Esophagus squamous epithelium (tissue), 5 donors: ENCODE data around the gene KCTD20. TPM values are rescaled to one million over a fixed set of nuclear protein-coding genes. Genes with fewer than 3 reads are reported as not detected.

Experiments
- DNase-seq: peaks from one replicate; lab custom pipeline; 2025; lab: John Stamatoyannopoulos, UW
- H3K27ac ChIP-seq, 4 donors: fragments of 200-600 bp; sonication (generic); one replicate each; pipeline ENCODE4 v1.5.1; 2016 to 2019; ENCODE audit warnings: mild to moderate bottlenecking in 1 of 4
- H3K27me3 ChIP-seq, 4 donors: fragments of 200-600 bp; sonication (generic); 1 replicate in 3 of 4; 2 replicates in 1 of 4; pipeline versions ENCODE4 v1.5.1 to v1.6.0; 2017 to 2021; ENCODE audit warnings: antibody characterized with exemption in 1 of 4
- H3K36me3 ChIP-seq, 3 donors: fragments of 200-600 bp; sonication (generic); one replicate each; pipeline ENCODE4 v1.5.1; 2016 to 2019
- H3K4me1 ChIP-seq, 3 donors: fragments of 200-600 bp; sonication (generic); one replicate each; pipeline ENCODE4 v1.5.1; 2017 to 2019
- H3K4me3 ChIP-seq, 4 donors: fragments of 200-600 bp; sonication (generic); 1 replicate in 3 of 4; 2 replicates in 1 of 4; pipeline ENCODE4 v1.5.1; 2016 to 2019; ENCODE audit warnings: mild to moderate bottlenecking in 2 of 4, moderate library complexity in 1 of 4
- H3K9me3 ChIP-seq, 3 donors: fragments of 200-600 bp; sonication (generic); one replicate each; pipeline ENCODE4 v1.5.1; 2016 to 2019
- CTCF ChIP-seq, 6 experiments: fragments of 450-650 bp in 4 of 6; fragments of 200-600 bp in 2 of 6; sonication (generic) in 2 of 6; IDR thresholded peaks; one replicate each; pipeline ENCODE4 v1.5.1; 2016 to 2019; ENCODE audit warnings: antibody characterized with exemption in 6 of 6, mild to moderate bottlenecking in 4 of 6, moderate library complexity in 4 of 6
- POLR2A ChIP-seq, 4 donors: fragments of 450-650 bp; IDR thresholded peaks; one replicate each; pipeline ENCODE4 v1.6.1; 2017; ENCODE audit warnings: antibody characterized with exemption in 4 of 4, mild to moderate bottlenecking in 4 of 4, moderate library complexity in 3 of 4
- WGBS, 2 donors: methylation state at CpG; one replicate each; pipeline ENCODE4 v1.1.5; 2018; 5-methylcytosine and 5-hydroxymethylcytosine counted together
- intact Hi-C: fragments of 100-400 bp; cut with DNase I; formaldehyde crosslinking; loops from one replicate; pipeline ENCODE4 v1.15.0; 2022
- total RNA-seq, 4 donors: library from RNA; depleted of rRNA; stranded (reverse); fragments of >200 nt; gene quantifications; one replicate each; pipeline ENCODE4 v1.1.0, GENCODE V29; 2016
- donor health status: DM: yes; HTN: yes; CAD: no.

The KCTD20 gene
- total RNA-seq, 4 donors from 2014 or later = 35.9 to 47.5 (median 41.0) TPM

DNA sequence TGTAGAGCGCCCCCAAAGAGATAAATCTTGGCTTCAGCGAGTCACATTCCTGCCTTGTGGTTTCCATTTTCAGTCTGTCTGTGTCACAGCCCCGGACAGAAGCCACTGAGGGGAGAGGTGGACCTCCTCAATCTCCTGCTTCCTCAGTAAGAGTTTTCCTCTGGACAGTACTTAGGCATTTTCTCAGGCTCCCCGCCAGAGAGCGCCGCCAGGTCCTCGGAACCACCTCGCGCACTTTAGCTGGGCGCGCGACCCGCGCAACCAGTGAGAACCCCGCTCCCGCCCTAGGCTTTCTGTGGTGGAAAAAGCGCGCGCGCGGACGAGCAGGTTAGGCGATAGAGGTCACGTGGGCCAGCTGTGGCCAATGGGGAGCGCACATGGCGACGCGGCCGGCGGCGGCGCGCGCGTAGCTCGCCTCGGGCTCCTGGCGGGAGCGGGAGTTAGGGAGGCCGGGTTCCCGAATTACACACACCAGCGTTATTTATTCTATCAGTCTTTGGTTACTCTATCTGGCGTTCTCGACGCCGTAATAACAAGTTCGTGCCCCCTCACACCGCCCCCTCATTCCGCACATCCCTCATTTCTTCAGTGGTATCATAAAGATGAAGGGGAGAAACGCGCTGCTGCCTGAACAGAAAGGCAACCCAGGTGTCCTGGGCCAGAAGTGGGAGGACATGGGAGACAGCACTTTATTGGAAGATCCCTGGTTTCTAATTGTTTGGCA is 19.5 kb upstream of the KCTD20 start:
- peak; percentile 96 for DNase-seq
- intact Hi-C loops = no loop called here
- no peaks in the 10 kb centered on the region for H3K9me3 ChIP-seq
- peaks cover 6 to 43% (median 12%) of the 10 kb centered on the region in 3 donors for H3K4me1 ChIP-seq
- no peaks in the 10 kb centered on the region for H3K27me3 ChIP-seq
- WGBS, 2 donors = 0% methylated on average over 12 to 44 of the region's 51 CpGs
- H3K4me3 ChIP-seq = peak overlapping the region; percentile 42 to 70 (median 56)
- H3K27ac ChIP-seq = peak overlapping the region; percentile 87 to 95 (median 93)
- TF ChIP-seq POLR2A (IDR thresholded peaks at IDR 0.05) (peak in 2 of 4 donors; percentile 51 to 71), CTCF (IDR thresholded peaks at IDR 0.05) (peak; percentile 41 to 79 (median 70))
- H3K36me3 ChIP-seq = no peaks in the 10 kb centered on the region

GRCh38 chr6:36426622-36427021 is 16.2 kb upstream of the KCTD20 start:
- no peak for DNase-seq
- 86 to 97% methylated on average over 2 to 3 of the region's 3 CpGs for WGBS, 2 donors
- no peaks in the 10 kb centered on the region for H3K9me3 ChIP-seq
- no peaks in the 10 kb centered on the region for H3K36me3 ChIP-seq
- no peak overlapping the region for H3K4me3 ChIP-seq
- TF ChIP-seq POLR2A (IDR thresholded peaks at IDR 0.05) (no peak), CTCF (IDR thresholded peaks at IDR 0.05) (no peak)
- peaks cover 6 to 24% (median 6%) of the 10 kb centered on the region in 3 donors for H3K4me1 ChIP-seq
- no peak overlapping the region for H3K27ac ChIP-seq
- H3K27me3 ChIP-seq = no peaks in the 10 kb centered on the region
- intact Hi-C loops = no loop called here

GRCh38 chr6:36428911-36429310 is 13.9 kb upstream of the KCTD20 start:
- no peak for DNase-seq
- H3K27me3 ChIP-seq = no peaks in the 10 kb centered on the region
- H3K27ac ChIP-seq = no peak overlapping the region
- peak in 4 of 6 experiments; percentile 6 to 51 (median 19) for TF ChIP-seq CTCF (IDR thresholded peaks at IDR 0.05)
- no peak for TF ChIP-seq POLR2A (IDR thresholded peaks at IDR 0.05)
- 64 to 100% methylated on average over 3 to 4 of the region's 4 CpGs for WGBS, 2 donors
- H3K4me1 ChIP-seq = peaks cover 0 to 11% (median 0%) of the 10 kb centered on the region in 3 donors
- no peak overlapping the region for H3K4me3 ChIP-seq
- intact Hi-C loops = no loop called here
- no peaks in the 10 kb centered on the region for H3K9me3 ChIP-seq
- no peaks in the 10 kb centered on the region for H3K36me3 ChIP-seq

DNA sequence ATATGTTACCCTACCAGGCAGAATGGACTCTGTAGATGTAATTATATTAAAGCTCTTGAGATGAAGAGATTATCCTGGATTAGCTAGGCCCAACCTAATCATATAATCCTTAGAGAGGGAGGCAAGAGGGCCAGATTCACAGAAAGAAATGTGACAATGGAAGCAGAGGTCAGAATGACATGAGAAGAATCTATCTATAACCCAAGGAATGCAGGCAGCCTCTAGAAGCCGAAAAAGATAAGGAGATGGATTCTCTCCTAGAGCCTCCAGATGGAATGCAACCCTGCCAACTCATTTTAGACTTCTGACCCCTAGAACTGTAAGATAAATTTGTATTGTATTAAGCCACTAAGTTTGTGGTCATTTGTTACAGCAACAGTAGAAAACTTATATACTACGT is 12.4 kb upstream of the KCTD20 start:
- Histone ChIP-seq H3K4me1 (peaks cover 0 to 4% (median 0%) of the 10 kb centered on the region in 3 donors), H3K4me3 (no peak overlapping the region), H3K27me3 (no peaks in the 10 kb centered on the region), H3K36me3 (no peaks in the 10 kb centered on the region), H3K27ac (no peak overlapping the region), H3K9me3 (no peaks in the 10 kb centered on the region)
- no peak for DNase-seq
- TF ChIP-seq CTCF (IDR thresholded peaks at IDR 0.05) (no peak), POLR2A (IDR thresholded peaks at IDR 0.05) (no peak)
- intact Hi-C loops = loop anchor here (10.0 kb wide), 1 partner anchor 244 kb away; the partner anchor contains the start of gene CDKN1A
- WGBS, 2 donors = 81% methylated on average over 2 of the region's 2 CpGs

DNA sequence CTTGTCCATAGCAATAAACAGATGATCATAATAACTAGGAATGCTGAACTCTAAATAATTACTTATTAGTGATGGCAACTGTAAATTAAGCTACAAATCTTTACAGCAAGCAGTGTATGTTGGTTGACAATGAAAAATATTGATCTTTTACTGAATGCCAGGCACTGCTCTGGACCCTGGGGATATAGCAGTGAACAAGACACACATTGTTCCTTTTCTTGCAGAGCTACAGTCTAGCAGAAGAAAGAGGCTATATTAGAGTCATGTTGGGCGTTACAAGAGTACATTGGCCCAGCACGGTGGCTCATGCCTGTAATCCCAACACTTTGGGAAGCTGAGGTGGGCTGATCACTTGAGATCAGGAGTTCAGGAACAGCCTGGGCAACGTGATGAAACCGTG is 11.6 kb upstream of the KCTD20 start:
- WGBS, 2 donors = 85 to 88% methylated on average over 4 of the region's 4 CpGs
- TF ChIP-seq POLR2A (IDR thresholded peaks at IDR 0.05) (no peak), CTCF (IDR thresholded peaks at IDR 0.05) (no peak)

More for the DNA sequence above, 11.6 kb upstream of the KCTD20 start:
- Histone ChIP-seq H3K9me3 (no peaks in the 10 kb centered on the region), H3K36me3 (no peaks in the 10 kb centered on the region), H3K4me1 (no peaks in the 10 kb centered on the region), H3K27me3 (no peaks in the 10 kb centered on the region), H3K27ac (no peak overlapping the region), H3K4me3 (no peak overlapping the region)
- intact Hi-C loops = loop anchor here (10.0 kb wide), 1 partner anchor 244 kb away; the partner anchor contains the start of gene CDKN1A
- DNase-seq = no peak
